HL-60/S4 treated with retinoic acid at 250 ng/mL for 4 days and 3 days (cell line): ENCODE measurements around the gene SLC5A6.
"Not testable (repeated sequence)": the region's sequence is repeated elsewhere in the genome, so short reads cannot be mapped to it uniquely, and the experiment has no call there.

ENCODE experiments used
- in situ Hi-C: fragments of 300-500 bp; cut with MboI; formaldehyde crosslinking; loops from 2 replicates; pipeline ENCODE4 v1.7.0; 2022; ENCODE audit warnings: low sequenced_read_pairs

The SLC5A6 gene

GRCh38 chr2:27208486-27209050 lies 3.5 kb downstream of the SLC5A6 start:
- in situ Hi-C loops: no loop called here

- in situ Hi-C loops: no loop called here
Observed at GRCh38 chr2:27206346-27206745, 5.7 kb downstream of the SLC5A6 start.

- in situ Hi-C loops: no loop called here
Observed at GRCh38 chr2:27205206-27205605, 6.9 kb downstream of the SLC5A6 start.

- in situ Hi-C loops: no loop called here
Observed at GRCh38 chr2:27204566-27204965, 7.5 kb downstream of the SLC5A6 start.

- in situ Hi-C loops: no loop called here
Observed at GRCh38 chr2:27203741-27204140, 8.3 kb downstream of the SLC5A6 start.

- in situ Hi-C loops: no loop called here
Observed at GRCh38 chr2:27202854-27203253, 9.2 kb downstream of the SLC5A6 start.

GRCh38 chr2:27201675-27202074 lies 10.4 kb downstream of the SLC5A6 start:
- in situ Hi-C loops: no loop called here

GRCh38 chr2:27199241-27199640 lies 12.8 kb downstream of the SLC5A6 start:
- in situ Hi-C loops: no loop called here

- in situ Hi-C loops: no loop called here
Observed at GRCh38 chr2:27198627-27199026, 13.4 kb downstream of the SLC5A6 start.

GRCh38 chr2:27198068-27198467 lies 14.0 kb downstream of the SLC5A6 start:
- in situ Hi-C loops: not testable (repeated sequence)

- in situ Hi-C loops: not testable (repeated sequence)
Observed at GRCh38 chr2:27195799-27196198, 16.3 kb downstream of the SLC5A6 start.

GRCh38 chr2:27194538-27195354 lies 17.3 kb downstream of the SLC5A6 start:
- in situ Hi-C loops: no loop called here

GRCh38 chr2:27191070-27191829 lies 20.8 kb downstream of the SLC5A6 start:
- in situ Hi-C loops: no loop called here

- in situ Hi-C loops: no loop called here
Observed at GRCh38 chr2:27189989-27190388, 22.1 kb downstream of the SLC5A6 start.

GRCh38 chr2:27186613-27187345 lies 25.3 kb downstream of the SLC5A6 start:
- in situ Hi-C loops: no loop called here

- in situ Hi-C loops: no loop called here
Observed at GRCh38 chr2:27185331-27186026, 26.6 kb downstream of the SLC5A6 start.

GRCh38 chr2:27184115-27184514 lies 28.0 kb downstream of the SLC5A6 start:
- in situ Hi-C loops: no loop called here

GRCh38 chr2:27182346-27182745 lies 29.7 kb downstream of the SLC5A6 start:
- in situ Hi-C loops: no loop called here

GRCh38 chr2:27179344-27180000 lies 32.6 kb downstream of the SLC5A6 start:
- in situ Hi-C loops: no loop called here

- in situ Hi-C loops: no loop called here
Observed at GRCh38 chr2:27178469-27178868, 33.6 kb downstream of the SLC5A6 start.
